Keratinocyte (primary cell): Measurements from ENCODE around the gene LRFN4. TPM values are rescaled to one million over a fixed set of nuclear protein-coding genes. Genes with fewer than 3 reads are reported as not detected.

Source experiments
- DNase-seq: peaks from one replicate; pipeline ENCODE4 v3.0.0-alpha.2; 2011; ENCODE audit warnings: low read depth, missing footprints, low spot score
- FAIRE-seq: peaks from 2 replicates; lab custom pipeline; 2011; peaks lifted over from hg19 to GRCh38; lab: Jason Lieb, UNC
- H2AFZ ChIP-seq: 2 replicates; pipeline ENCODE4 v1.6.0; 2012; ENCODE audit warnings: low read length, control low read depth, inconsistent platforms; ENCODE audit not compliant: control insufficient read depth
- H3K27ac ChIP-seq: 2 replicates; pipeline ENCODE4 v1.5.1; 2011; ENCODE audit warnings: low read length; ENCODE audit not compliant: control insufficient read depth, insufficient read depth
- H3K27me3 ChIP-seq: 3 replicates; pipeline ENCODE4 v1.6.0; 2011; ENCODE audit warnings: low read length; ENCODE audit not compliant: control insufficient read depth, insufficient read depth; ENCODE audit errors: extremely low read depth
- H3K36me3 ChIP-seq, 2 experiments: 2 replicates in 1 of 2; 3 replicates in 1 of 2; pipeline ENCODE4 v1.5.1; 2011; ENCODE audit warnings: low read length in 2 of 2, mild to moderate bottlenecking in 1 of 2; ENCODE audit not compliant: control insufficient read depth in 2 of 2, insufficient read depth in 2 of 2; ENCODE audit errors: extremely low read depth in 1 of 2
- H3K4me1 ChIP-seq: 3 replicates; pipeline ENCODE4 v1.5.1; 2011; ENCODE audit warnings: low read length; ENCODE audit not compliant: control insufficient read depth, insufficient read depth; ENCODE audit errors: extremely low read depth
- H3K4me2 ChIP-seq: 3 replicates; pipeline ENCODE4 v1.6.0; 2011; ENCODE audit warnings: low read depth, low read length; ENCODE audit not compliant: control insufficient read depth, insufficient read depth; ENCODE audit errors: extremely low read depth
- H3K4me3 ChIP-seq, 3 experiments: fragments of 200-600 bp in 1 of 3; sonication (generic) in 1 of 3; 2 replicates in 2 of 3; 3 replicates in 1 of 3; pipeline ENCODE4 v1.5.1; 2011 to 2016; ENCODE audit warnings: low read length in 3 of 3, mild to moderate bottlenecking in 3 of 3, control low read depth in 2 of 3, inconsistent platforms in 1 of 3, low read depth in 1 of 3, mixed read lengths in 1 of 3, mixed run types in 1 of 3, moderate library complexity in 1 of 3; ENCODE audit not compliant: control insufficient read depth in 2 of 3, insufficient read depth in 2 of 3; ENCODE audit errors: extremely low read depth in 1 of 3
- H3K79me2 ChIP-seq: 2 replicates; pipeline ENCODE4 v1.6.0; 2012; ENCODE audit warnings: low read length; ENCODE audit not compliant: control insufficient read depth, insufficient read depth
- H3K9ac ChIP-seq: 3 replicates; pipeline ENCODE4 v1.6.0; 2011; ENCODE audit warnings: low read length; ENCODE audit not compliant: control insufficient read depth, insufficient read depth; ENCODE audit errors: extremely low read depth
- H3K9me1 ChIP-seq: 3 replicates; pipeline ENCODE4 v1.6.0; 2011; ENCODE audit warnings: low read length; ENCODE audit not compliant: control insufficient read depth, insufficient read depth; ENCODE audit errors: extremely low read depth
- H3K9me3 ChIP-seq: 2 replicates; pipeline ENCODE4 v1.5.1; 2012; ENCODE audit warnings: low read depth, low read length; ENCODE audit not compliant: control insufficient read depth
- H4K20me1 ChIP-seq: 3 replicates; pipeline ENCODE4 v1.6.0; 2011; ENCODE audit warnings: low read length; ENCODE audit not compliant: control insufficient read depth, insufficient read depth; ENCODE audit errors: extremely low read depth
- EZH2 ChIP-seq: IDR thresholded peaks from one replicate; pipeline ENCODE4 v1.6.1; 2012; ENCODE audit warnings: inconsistent platforms, mild to moderate bottlenecking, low read length, moderate library complexity
- dilution Hi-C: fragments of 300-500 bp; cut with MboI; formaldehyde crosslinking; loops from one replicate; pipeline ENCODE4 v1.7.0; 2020; ENCODE audit warnings: low sequenced_read_pairs; ENCODE audit not compliant: extremely low pct_ligation_motif_present
- polyA plus RNA-seq, 5 experiments: library from polyadenylated mRNA; depleted of rRNA in 3 of 5; stranded (reverse) in 3 of 5; stranded (forward) in 1 of 5; unstranded in 1 of 5; fragments of >200 nt; gene quantifications; 1 replicate in 1 of 5; 2 replicates in 3 of 5; 3 replicates in 1 of 5; pipeline versions ENCODE4 v1.2.1 to v1.2.3, GENCODE V29; 2011 to 2012; ENCODE audit warnings: missing spikeins in 2 of 5, low read depth in 1 of 5, low replicate concordance in 1 of 5
- TF ChIP-seq, protein P1 (sequence below), 3 experiments: IDR thresholded peaks in 1 of 3; conservative IDR thresholded peaks in 1 of 3; optimal IDR thresholded peaks in 1 of 3; 2 replicates in 2 of 3; 3 replicates in 1 of 3; pipeline versions ENCODE3 to v1.5.1; 2011; ENCODE audit warnings: low read length in 3 of 3, mild to moderate bottlenecking in 3 of 3, moderate library complexity in 2 of 3, control low read depth in 1 of 3, inconsistent platforms in 1 of 3; ENCODE audit not compliant: insufficient read depth in 2 of 3; ENCODE audit errors: extremely low read depth in 1 of 3

The LRFN4 gene
- polyA plus RNA-seq, 1 donor (not counting 4 experiments of a cell fraction or from before 2014, with no cell fraction given): 1.1 TPM

DNA sequence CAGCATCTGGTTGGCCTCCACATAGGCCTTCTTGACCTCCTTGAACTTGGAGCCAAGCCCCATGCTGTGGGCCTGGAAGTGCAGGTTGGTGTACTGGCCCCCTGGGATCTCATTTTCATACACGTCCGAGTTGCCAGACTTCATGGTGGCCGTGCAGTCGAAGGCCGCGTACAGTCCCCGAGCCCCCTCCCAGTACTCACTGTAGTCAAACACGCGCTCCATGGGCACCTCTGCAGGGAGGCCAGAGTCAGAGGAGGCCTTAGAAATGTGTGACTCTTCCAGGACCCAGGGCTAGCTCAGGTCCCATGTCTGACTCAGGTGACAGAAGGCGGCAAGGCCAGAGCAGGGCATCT, 6.7 kb upstream of the LRFN4 start:
- Histone ChIP-seq H3K9ac (no peak overlapping the region), H3K79me2 (peaks cover 1% of the 10 kb centered on the region), H3K4me3 (no peak overlapping the region), H3K9me3 (no peaks in the 10 kb centered on the region), H3K36me3 (peaks cover 17 to 22% of the 10 kb centered on the region in 2 experiments), H3K9me1 (no peaks in the 10 kb centered on the region), H3K4me1 (no peaks in the 10 kb centered on the region), H2AFZ (no peak overlapping the region), H3K27ac (no peak overlapping the region), H4K20me1 (no peaks in the 10 kb centered on the region), H3K27me3 (no peaks in the 10 kb centered on the region), H3K4me2 (no peak overlapping the region)
- DNase-seq: no peak
- dilution Hi-C loops: no loop called here
- no peak for FAIRE-seq
- TF ChIP-seq, protein P1, sequence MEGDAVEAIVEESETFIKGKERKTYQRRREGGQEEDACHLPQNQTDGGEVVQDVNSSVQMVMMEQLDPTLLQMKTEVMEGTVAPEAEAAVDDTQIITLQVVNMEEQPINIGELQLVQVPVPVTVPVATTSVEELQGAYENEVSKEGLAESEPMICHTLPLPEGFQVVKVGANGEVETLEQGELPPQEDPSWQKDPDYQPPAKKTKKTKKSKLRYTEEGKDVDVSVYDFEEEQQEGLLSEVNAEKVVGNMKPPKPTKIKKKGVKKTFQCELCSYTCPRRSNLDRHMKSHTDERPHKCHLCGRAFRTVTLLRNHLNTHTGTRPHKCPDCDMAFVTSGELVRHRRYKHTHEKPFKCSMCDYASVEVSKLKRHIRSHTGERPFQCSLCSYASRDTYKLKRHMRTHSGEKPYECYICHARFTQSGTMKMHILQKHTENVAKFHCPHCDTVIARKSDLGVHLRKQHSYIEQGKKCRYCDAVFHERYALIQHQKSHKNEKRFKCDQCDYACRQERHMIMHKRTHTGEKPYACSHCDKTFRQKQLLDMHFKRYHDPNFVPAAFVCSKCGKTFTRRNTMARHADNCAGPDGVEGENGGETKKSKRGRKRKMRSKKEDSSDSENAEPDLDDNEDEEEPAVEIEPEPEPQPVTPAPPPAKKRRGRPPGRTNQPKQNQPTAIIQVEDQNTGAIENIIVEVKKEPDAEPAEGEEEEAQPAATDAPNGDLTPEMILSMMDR (optimal IDR thresholded peaks at IDR 0.05 in 1 of 3, IDR thresholded peaks at IDR 0.05 in 1 of 3, conservative IDR thresholded peaks at IDR 0.05 in 1 of 3; ENCODE audit: extremely low read depth in 1 of 3, insufficient read depth in 2 of 3, low read length in 3 of 3): no peak
- no peak for TF ChIP-seq EZH2

- DNase-seq (no peak), FAIRE-seq (no peak)
- Histone ChIP-seq H3K9me1 (no peaks in the 10 kb centered on the region), H3K4me2 (no peak overlapping the region), H2AFZ (no peak overlapping the region), H3K79me2 (no peaks in the 10 kb centered on the region), H3K4me1 (peaks cover 3% of the 10 kb centered on the region), H3K27ac (no peak overlapping the region), H3K9me3 (no peaks in the 10 kb centered on the region), H4K20me1 (no peaks in the 10 kb centered on the region), H3K27me3 (no peaks in the 10 kb centered on the region), H3K4me3 (no peak overlapping the region), H3K36me3 (peaks cover 13 to 22% of the 10 kb centered on the region in 2 experiments), H3K9ac (no peak overlapping the region)
- dilution Hi-C loops: no loop called here
- TF ChIP-seq, protein P1 (optimal IDR thresholded peaks at IDR 0.05 in 1 of 3, IDR thresholded peaks at IDR 0.05 in 1 of 3, conservative IDR thresholded peaks at IDR 0.05 in 1 of 3; ENCODE audit: extremely low read depth in 1 of 3, insufficient read depth in 2 of 3, low read length in 3 of 3): no peak
- TF ChIP-seq EZH2: no peak
Measured at GRCh38 chr11:66850588-66851238, 6.2 kb upstream of the LRFN4 start.
